GM12865 (cell line): ENCODE measurements around the gene PIAS1.

Experiments
- DNase-seq: peaks from one replicate; pipeline ENCODE4 v3.0.0; 2010; ENCODE audit warnings: low read depth
- H3K4me3 ChIP-seq: 2 replicates; pipeline ENCODE4 v1.5.1; 2011; ENCODE audit warnings: mild to moderate bottlenecking, low read depth, low read length, control low read depth
- CTCF ChIP-seq: IDR thresholded peaks from 2 replicates; pipeline ENCODE4 v1.5.1; 2011; ENCODE audit warnings: low read length, control low read depth, low read depth, inconsistent platforms; ENCODE audit not compliant: insufficient read depth; ENCODE audit errors: missing control alignments

The PIAS1 gene

DNA sequence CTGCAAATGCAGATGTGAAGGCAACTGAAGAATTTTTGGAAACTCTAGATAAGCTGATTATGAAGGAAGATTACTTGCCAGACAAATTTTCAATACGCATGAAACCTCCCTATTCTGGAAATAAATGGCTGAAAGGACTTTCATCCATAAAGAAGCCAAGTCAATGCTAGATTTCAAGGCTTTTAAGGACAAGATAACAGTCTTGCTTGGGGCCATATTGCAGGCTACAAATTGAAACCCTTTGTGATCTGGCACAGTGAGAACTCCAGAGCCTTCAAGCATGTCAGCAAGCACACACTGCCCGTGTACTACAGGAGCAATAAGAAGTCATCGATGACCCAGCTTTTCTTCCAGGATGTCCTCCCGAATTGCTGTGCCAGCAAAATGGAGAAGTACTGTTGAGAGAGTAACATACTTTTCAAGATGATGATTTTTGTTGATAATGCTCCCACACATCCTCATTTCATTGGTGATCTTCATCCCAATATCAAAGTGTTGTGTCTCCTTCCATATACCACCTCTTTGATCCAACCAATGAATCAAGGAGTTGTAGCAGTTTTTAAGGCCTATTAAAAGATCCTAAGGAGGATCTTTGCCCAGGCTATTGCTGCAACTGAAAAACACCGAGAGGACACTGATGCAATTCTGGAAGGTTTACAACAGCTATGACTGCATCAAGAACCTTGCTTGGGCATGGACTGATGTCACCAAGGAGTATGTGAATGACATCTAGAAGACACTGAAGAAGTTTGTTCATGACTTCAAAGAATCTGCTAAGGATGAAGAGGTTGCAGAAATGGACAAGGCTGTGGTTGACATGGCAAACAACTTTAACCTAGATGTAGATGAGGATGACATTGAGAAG lies 130.7 kb downstream of the PIAS1 start:
- DNase-seq = no peak
- no peak overlapping the region for H3K4me3 ChIP-seq
- no peak for TF ChIP-seq CTCF

- TF ChIP-seq CTCF = no peak
- H3K4me3 ChIP-seq = no peak overlapping the region
- no peak for DNase-seq
These were observed 132.7 kb downstream of the PIAS1 start for GRCh38 chr15:68186671-68187397.

GRCh38 chr15:68187559-68187958 lies 133.4 kb downstream of the PIAS1 start:
- TF ChIP-seq CTCF = no peak
- no peak for DNase-seq
- H3K4me3 ChIP-seq = no peak overlapping the region

DNA sequence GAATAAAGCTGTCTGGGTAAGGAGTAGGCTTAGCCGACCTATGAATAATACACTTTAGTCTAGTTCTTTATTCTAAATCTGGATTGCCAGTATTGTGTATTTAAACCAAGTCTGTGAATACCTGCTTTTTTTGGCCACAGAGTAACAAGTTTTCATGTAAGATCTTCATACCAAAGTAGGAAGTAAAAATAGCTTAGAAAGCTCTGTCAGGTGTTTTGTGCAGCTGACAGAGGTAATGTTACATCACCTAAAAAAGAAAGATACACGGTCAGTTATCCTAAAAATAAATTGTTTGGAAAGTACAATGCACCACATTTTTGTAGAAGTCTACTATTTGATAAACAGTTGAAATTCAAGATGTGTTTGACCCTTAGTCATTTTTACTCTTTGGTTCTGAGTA lies 134.5 kb downstream of the PIAS1 start:
- DNase-seq = no peak
- TF ChIP-seq CTCF = no peak
- H3K4me3 ChIP-seq = no peak overlapping the region

- no peak for DNase-seq
- TF ChIP-seq CTCF = no peak
- H3K4me3 ChIP-seq = no peak overlapping the region
These were observed 135.9 kb downstream of the PIAS1 start for GRCh38 chr15:68190048-68190447.

GRCh38 chr15:68191555-68191954 lies 137.4 kb downstream of the PIAS1 start:
- TF ChIP-seq CTCF = no peak
- H3K4me3 ChIP-seq = no peak overlapping the region
- DNase-seq = no peak
